Effector CD4-positive, alpha-beta T cell (primary cell): ENCODE measurements around the gene TSPEAR.

Experiments used
- DNase-seq: peaks from one replicate; pipeline ENCODE4 v3.0.0-alpha.2; 2020

Gene TSPEAR

DNA sequence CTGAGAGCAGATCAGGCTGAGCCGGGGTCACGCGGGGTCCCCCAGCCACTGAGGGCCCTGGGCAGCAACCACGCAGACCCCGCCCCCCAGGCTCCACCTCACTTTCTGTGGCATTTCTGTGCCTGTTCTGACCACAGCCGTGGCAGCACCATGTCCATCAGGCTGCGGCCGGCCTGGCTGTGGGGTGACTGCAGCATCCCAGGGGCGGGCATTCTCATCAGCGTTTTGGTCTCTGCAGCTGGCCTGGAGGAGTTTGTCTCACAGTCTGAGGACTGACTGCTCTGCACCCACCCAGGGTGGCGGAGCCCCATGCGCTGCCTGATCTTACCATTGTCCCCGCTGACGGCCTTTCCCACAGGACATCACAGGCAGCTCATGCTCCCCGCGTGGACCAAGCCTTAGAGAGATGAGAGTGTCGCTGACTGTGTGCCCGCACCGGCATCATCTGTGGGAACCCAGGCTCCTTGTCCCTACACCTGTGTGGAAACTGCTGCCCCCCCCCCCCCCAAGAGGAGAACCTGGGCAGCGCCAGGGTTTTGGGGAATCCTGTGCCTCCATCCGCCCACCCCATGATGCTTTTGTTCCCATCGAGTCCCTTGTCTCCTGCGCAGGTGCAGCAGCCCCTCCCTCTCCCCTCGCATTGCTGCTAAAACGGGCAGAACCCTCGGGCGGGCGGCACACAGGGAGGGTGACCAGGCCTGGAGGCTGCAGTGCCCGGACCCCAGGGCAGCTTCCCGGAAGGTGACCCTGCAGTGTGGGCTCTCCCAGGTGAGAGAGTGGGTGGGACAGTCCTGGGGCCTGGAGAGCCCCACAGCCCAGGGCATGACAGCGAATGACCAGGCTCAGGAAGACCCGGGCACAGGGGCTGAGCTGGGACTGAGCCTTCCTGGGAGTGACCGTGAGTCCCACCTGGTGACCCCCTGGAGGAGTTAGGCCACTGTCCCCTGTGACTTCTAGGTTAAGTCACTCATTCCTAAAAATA, 173.2 kb downstream of the TSPEAR start:
- DNase-seq = no peak

GRCh38 chr21:44535963-44536362, 175.4 kb downstream of the TSPEAR start:
- DNase-seq = no peak

GRCh38 chr21:44534688-44535087, 176.7 kb downstream of the TSPEAR start:
- DNase-seq = no peak

DNA sequence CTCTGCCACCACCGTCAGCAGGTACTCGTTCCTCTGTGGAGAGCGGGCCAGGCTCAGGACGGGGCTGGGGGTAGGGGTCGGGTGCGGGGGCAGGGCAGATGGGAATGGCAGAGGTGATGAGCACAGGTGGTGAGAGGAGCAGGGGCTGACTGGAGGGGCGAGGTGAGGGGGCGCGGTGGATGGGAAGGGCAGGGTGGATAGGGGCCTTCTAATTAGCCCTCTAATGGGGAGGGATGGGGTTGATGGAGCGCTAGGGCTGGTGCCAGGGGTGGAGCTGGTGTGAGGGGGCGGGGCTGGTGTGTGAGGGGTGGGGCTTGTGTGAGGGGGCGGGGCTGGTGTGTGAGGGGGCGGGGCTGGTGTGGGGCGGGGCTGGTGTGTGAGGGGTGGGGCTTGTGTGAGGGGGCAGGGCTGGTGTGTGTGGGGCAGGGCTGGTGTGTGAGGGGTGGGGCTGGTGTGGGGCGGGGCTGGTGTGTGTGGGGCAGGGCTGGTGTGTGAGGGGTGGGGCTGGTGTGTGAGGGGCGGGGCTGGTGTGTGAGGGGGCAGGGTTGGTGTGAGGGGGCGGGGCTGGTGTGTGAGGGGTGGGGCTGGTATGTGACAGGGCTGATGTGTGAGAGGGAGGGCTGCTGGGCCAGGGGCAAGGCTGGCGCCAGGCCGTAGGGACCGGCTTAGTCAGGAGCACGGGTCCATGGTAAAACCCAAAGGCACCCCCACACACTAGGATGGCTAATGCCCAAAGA, 177.3 kb downstream of the TSPEAR start:
- DNase-seq = no peak

DNA sequence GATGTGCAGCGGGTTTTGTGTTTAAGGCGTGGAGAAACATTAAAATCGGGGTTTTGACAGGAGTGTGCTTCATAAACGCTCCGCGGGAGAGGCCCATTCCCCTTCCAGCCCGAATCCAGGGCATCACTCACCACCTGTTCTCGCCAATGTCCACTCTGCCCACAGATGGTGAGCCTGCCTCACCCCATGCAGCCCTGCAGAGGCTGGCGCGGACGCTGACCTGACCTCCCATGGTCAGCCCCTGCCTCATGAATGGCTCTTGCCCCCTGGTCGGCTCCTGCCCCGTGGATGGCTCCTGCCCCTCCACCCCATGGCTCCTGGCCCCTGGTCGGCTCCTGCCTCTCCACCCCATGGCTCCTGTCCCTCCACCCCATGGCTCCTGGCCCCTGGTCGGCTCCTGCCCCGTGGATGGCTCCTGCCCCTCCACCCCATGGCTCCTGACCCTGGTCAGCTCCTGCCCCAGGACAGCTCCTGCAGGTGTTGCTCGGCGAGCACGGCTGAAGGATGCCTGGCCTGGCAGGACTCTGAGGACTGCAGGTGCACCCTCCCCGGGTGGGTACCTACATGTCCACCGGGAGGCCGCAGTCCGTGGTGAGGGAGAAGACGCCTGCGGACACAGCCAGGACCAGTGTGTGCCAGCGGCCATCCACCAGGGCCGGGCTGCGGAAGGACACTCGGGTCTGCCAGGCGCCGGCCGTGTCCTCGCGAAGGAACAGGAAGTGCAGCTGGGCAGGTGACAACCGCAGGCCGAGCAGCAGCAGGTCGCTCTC, 178.1 kb downstream of the TSPEAR start:
- DNase-seq = no peak

- DNase-seq = no peak
Observed at GRCh38 chr21:44532712-44533111, 178.7 kb downstream of the TSPEAR start.

GRCh38 chr21:44531606-44532564, 179.5 kb downstream of the TSPEAR start:
- no peak for DNase-seq

DNA sequence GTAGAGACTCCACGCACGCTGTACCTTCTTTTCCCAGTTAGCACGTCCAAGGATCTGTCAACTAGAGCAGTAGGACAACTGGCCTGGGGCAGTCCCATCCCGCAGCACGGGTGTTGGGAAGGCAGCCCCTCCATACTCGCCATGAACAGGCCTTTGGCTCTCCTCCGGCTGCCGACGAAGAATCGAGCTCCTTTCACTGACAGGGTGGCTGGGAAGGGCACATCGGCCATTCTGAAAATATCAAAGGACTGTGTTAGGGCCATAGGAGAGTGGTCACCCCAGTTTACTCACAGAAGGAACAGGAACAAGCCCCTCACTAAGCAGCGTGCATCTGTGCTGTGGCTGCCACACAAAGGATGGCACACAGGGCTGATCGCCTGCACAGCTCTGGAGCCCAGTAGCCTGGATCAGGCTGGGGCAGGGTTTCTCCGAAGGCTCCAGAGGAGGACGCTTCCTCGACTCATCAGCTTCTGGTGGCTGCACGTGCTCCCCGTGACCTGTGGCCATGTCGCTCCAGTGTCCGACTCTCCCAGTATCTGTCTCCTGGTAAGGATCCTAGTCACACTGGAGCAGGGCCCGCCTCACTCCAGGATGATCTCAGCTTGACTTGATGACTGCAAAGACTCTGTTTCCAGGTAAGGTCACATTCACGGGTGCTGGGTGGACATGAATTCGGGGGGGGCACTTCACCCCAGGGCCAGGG, 180.3 kb downstream of the TSPEAR start:
- DNase-seq = no peak

DNA sequence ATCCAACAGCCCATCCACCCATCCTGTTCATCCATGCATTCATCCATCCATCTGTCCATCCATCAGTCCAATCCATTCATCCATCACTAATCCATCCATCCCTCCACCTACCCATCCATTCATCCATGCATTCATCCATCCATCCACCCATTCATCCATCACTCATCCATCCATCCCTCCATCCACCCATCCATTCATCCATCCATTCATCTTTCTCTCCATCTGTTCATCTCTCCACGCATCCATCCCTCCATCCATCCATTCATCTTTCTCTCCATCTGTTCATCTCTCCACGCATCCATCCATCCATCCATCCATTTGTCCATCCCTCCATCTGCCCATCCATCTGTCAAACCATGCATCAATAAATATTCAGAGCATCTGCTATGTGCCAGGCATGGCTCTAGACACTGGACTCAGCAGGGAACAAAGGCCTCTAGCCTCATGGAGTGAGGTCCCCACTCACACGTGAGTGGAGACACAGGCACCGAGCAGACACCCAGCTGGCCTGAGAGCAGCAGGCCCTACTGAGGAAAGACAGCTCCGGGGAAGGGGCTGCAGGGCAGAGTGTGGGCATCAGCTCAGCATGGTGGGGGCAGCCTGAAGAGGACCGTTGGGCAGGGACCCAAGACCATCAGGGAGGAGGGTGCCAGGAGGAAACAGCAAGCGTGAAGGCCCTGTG, 181.0 kb downstream of the TSPEAR start:
- no peak for DNase-seq

GRCh38 chr21:44529503-44530125, 181.8 kb downstream of the TSPEAR start:
- DNase-seq = no peak

GRCh38 chr21:44529011-44529421, 182.4 kb downstream of the TSPEAR start:
- DNase-seq = no peak

DNA sequence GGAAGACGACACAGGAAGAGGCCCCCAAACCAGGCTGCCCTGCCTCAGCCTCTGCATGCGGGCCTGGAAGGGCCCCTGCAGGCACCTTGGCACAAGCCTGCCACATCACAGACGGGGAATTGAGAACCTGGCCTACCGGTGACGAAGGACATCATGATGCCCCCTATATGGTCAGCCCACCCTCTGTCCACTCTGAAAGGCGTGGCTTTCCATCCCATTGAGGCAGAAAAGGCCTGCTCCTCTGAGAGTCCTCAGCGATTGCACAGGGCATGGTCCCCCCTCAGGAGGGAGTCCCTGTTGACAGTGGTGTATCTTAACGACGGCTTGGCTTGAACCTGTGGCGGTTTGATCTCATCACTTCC, 182.8 kb downstream of the TSPEAR start:
- DNase-seq = no peak

DNA sequence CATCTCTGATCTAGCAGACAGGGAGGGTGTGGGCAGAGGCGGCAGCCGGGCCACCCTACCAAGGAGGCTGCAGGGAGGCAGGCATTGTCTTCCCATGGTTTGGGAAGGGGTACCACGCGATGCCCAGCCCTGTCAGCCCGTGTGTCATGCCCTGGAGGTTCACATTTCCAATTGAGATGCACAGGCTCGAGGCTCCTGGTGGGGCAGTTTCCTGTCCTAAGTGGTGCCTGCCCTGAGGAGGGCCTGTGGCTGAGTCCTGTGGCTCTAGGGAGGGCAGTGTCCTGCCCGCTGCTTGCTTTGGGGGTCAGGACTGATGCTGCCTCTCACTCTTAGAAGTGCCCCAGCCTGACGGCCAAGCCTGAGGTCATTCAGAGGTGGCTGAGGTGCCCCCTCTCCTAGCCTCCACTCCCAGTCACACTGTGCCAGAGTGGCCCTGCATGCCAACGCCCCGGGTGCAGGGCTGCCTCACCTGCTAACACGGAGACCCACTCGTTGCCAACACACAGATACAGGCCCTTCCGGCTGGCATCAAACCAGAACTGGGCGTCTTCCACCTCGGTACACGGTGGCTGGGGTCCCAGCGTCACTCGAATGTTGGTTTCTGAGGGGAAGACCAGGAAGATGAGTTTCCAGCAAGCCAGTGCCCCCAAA, 183.3 kb downstream of the TSPEAR start:
- no peak for DNase-seq

DNA sequence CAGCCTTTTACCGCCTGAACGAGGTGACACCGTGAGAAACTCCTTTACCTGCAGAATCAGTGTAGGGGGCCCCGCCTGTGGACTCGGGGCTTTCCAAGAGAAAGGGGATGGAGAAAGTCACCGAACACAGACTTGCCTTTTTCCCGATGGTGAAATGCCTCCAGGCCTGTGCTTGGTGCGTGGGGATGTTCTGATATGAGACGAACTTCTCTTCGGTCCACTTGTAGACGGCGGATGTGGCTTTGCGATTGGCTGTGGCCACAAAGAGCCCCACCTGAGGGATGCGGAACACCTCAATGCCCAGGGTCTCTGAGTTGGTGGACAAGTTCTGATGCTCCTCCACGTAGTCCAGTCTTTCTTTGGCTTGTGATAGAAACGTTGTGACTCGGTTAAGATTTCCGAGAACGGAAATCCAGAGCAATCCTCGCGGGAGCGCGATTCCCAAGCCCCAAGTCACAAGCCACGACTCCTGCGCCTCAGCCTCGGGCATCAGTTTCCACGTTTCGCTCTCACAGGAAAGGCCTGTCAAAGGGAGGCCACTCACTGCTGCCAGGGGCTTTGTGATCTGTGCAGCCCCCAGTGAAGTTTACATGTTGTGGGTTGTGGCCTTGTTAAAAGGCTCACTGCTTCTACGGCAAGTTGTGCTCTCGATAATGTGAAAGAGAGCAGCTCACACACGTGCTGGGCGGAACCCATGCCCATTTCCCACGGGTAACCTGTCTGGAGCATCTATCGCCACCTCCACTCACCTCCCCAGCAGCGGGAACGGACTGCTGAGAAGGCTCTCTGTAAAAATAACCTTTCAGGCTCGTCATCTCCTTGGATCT, 184.0 kb downstream of the TSPEAR start:
- no peak for DNase-seq

DNA sequence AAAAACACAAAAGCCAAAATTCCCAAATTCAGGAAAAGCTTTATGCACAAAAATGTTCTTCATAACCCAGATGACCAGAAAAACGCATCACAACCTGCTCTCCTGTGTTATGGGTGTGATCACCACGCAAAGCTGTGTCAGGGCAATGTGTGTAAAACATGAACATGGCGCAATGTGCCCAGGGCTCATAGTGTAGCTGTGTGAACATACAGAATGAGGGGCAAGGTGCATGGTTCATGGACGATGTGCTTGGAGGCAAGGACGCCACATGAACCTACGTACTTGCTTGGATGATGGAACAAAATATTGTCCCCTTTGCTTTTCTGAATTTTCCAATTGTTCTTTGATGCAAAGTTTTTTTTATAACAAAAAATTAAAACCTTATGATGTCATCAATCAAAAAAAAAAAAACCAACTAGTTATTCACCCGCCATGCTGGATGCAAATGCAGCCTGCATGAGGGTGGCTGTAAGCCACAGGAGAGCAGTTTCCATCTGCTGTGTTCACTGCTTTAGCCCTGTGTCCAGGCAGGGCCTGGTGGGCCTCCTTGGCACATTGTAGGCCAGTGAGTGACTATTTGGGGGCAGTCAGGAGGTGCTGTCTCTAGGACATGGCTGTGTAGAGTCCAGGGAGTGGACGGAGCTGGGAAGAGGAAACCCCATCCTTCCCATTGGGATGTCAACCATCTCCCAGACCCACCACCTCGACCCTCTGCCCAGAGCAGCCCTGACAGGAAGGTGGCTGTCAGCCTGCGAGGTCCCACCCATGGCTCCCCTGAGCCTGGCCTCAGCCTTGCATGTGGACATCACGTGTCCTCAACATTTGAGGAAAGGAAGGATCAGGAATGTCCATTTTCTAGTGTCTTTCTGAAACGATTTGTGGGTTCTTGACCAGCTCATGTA, 185.0 kb downstream of the TSPEAR start:
- no peak for DNase-seq

GRCh38 chr21:44525391-44526095, 185.8 kb downstream of the TSPEAR start:
- DNase-seq = no peak
